ENCODE results near the gene CFAP74. TPM values are rescaled to one million over a fixed set of nuclear protein-coding genes. Genes with fewer than 3 reads are reported as not detected.
A peak's percentile ranks its signal among the peaks of the same experiment; 100 is the strongest.

CFAP74 gene
- total RNA-seq, 1 donor from 2014 or later: not detected

- no peak for DNase-seq (ENCODE audit: low read depth)
Measured at GRCh38 chr1:1880617-1881312, 122.8 kb downstream of the CFAP74 start.

GRCh38 chr1:1879942-1880341 is 123.6 kb downstream of the CFAP74 start:
- no peak for DNase-seq (ENCODE audit: low read depth)

- no peak for DNase-seq (ENCODE audit: low read depth)
Measured at GRCh38 chr1:1877865-1878436, 125.6 kb downstream of the CFAP74 start.

- peak; percentile 59 for DNase-seq (ENCODE audit: low read depth)
Measured at GRCh38 chr1:1876335-1876930, 127.2 kb downstream of the CFAP74 start.

DNA sequence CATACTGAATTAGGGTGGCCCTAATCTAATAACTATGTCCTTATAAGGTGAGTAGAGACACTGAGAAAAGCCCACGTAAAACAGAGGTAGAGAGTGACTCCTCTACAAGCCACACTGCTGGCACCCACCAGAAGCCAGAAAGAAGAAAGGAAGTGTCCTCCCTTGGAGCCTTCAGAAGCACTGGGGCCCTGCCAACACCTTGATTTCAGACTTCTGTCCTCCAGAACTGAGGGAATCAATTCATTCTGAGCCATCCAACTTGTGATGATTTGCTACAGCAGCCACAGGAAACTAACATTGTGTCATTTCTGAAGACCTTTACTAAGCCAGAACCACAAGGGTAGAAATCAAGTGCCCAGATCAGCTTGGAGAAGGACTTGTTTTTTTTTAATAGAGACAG is 127.7 kb downstream of the CFAP74 start:
- DNase-seq (ENCODE audit: low read depth): no peak

- no peak for DNase-seq (ENCODE audit: low read depth)
Measured at GRCh38 chr1:1874901-1875300, 128.7 kb downstream of the CFAP74 start.

DNA sequence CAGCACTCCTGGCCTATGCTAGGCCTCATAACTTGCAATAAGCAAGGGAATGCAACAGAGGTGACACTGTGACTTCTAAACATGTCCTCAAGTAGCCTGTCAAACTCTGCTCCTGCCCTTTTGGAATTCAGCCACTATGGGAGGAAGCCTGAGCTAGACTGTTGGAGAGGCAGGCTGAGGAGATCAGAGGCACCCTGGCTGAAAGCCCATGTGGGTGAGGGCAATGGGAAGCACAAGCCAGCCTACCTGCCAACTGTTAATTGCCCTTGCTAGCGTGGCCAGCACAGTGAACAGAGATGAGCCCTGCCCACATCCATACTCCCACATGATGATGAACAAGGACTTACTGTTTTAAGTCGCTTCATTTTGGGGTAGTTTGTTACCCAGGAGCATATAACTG is 130.4 kb downstream of the CFAP74 start:
- DNase-seq (ENCODE audit: low read depth): no peak

DNA sequence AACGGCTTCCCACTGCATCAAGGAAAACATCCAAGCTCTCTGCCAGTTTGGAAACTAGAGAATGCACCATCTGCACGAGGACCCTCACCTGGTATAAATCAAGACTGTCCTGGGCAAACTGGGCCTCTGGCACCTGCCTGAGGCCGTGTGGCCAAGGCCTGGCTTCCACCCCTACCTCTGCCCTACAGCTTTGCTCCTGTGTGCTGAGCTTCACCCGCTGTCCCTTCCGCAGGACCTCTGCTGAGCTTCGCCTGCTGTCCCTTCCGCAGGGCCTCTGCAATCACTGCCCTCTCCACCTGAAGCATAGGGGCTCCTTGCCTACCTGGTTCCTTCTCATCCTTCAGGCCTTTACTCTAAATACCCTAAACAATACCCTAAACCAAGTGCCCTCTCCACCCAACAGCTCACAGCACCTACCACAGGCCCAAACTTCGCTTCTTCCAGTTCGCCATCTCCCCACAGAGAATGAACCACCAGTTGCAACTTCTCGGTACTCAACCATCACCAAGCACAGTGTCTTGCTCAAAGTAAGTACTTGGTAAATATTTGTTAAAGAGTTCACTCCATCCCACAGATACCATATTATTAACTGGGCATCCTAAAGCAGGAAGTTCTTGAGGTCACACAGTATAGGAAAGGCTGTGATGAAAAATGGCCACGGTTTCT is 131.1 kb downstream of the CFAP74 start:
- DNase-seq (ENCODE audit: low read depth): no peak

Other genes with a start within 250 kb of the CFAP74 start
- gene NADK, start 225.3 kb downstream of the CFAP74 start, total RNA-seq: 36.6 and 39.6 TPM in 2 replicates
- 52.5 and 61.7 TPM in 2 replicates for gene GNB1, start 112.7 kb downstream of the CFAP74 start, total RNA-seq
- 0.27 and 0.36 TPM in 2 replicates for gene CALML6, start 88.5 kb downstream of the CFAP74 start, total RNA-seq
- gene TMEM52, start 84.5 kb downstream of the CFAP74 start, total RNA-seq: 0.37 TPM in 1 of 2 replicates, not detected in the other
- not detected in 2 replicates for gene GABRD, start 15.6 kb upstream of the CFAP74 start, total RNA-seq
- gene PRKCZ, start 46.6 kb upstream of the CFAP74 start, total RNA-seq: 0.27 TPM in 1 of 2 replicates, not detected in the other
- 37.3 and 43.0 TPM in 2 replicates for gene FAAP20, start 191.0 kb upstream of the CFAP74 start, total RNA-seq
- gene SKI, start 224.5 kb upstream of the CFAP74 start, total RNA-seq: 12.1 and 15.2 TPM in 2 replicates

Data from myocyte (in vitro differentiated cells).